Fibroblast of skin of scalp (primary cell): ENCODE measurements around the gene VBP1. TPM values are rescaled to one million over a fixed set of nuclear protein-coding genes. Genes with fewer than 3 reads are reported as not detected.
"Not testable (repeated sequence)": the region's sequence is repeated elsewhere in the genome, so short reads cannot be mapped to it uniquely, and the experiment has no call there.

Experiments used
- DNase-seq: peaks from one replicate; pipeline ENCODE4 v3.0.0-alpha.2; 2013
- polyA plus RNA-seq, 2 experiments: library from polyadenylated mRNA; unstranded; fragments of 120-200 nt; gene quantifications; one replicate each; pipeline ENCODE4 v1.2.1, GENCODE V29; 2013; ENCODE audit not compliant: insufficient read length in 2 of 2

Gene VBP1
- polyA plus RNA-seq (2013, experiment 1 of 2; ENCODE audit: insufficient read length) = 59.3 TPM
- polyA plus RNA-seq (2013, experiment 2 of 2; ENCODE audit: insufficient read length) = 64.8 TPM

GRCh38 chrX:155216179-155216939 is at the start of gene VBP1:
Gene VBP1 (plus strand): TSS chrX:155216460. CDS start chrX:155216483, 23 bp downstream.
- peak; percentile 96 for DNase-seq

- no peak for DNase-seq
Measured at GRCh38 chrX:155169881-155170280, 46.4 kb upstream of the VBP1 start.

GRCh38 chrX:155179346-155179997 is 36.8 kb upstream of the VBP1 start:
- DNase-seq = no peak

- DNase-seq = no peak
Measured at GRCh38 chrX:155188786-155189185, 27.5 kb upstream of the VBP1 start.

- no peak for DNase-seq
Measured at GRCh38 chrX:155211208-155211607, 5.1 kb upstream of the VBP1 start.

GRCh38 chrX:155213731-155214130 is 2.5 kb upstream of the VBP1 start:
- DNase-seq = no peak

- DNase-seq = no peak
Measured at GRCh38 chrX:155215443-155216178, 649 bp upstream of the VBP1 start.

GRCh38 chrX:155216940-155217440 is 730 bp downstream of the VBP1 start:
- DNase-seq = no peak

GRCh38 chrX:155218777-155219176 is 2.5 kb downstream of the VBP1 start:
- no peak for DNase-seq

GRCh38 chrX:155221351-155221750 is 5.1 kb downstream of the VBP1 start:
- DNase-seq = no peak

GRCh38 chrX:155223746-155224145 is 7.5 kb downstream of the VBP1 start:
- DNase-seq = not testable (repeated sequence)

- no peak for DNase-seq
Measured at GRCh38 chrX:155225774-155226173, 9.5 kb downstream of the VBP1 start.

GRCh38 chrX:155231163-155231562 is 14.9 kb downstream of the VBP1 start:
- DNase-seq = no peak

- no peak for DNase-seq
Measured at GRCh38 chrX:155235891-155236290, 19.6 kb downstream of the VBP1 start.

- DNase-seq = no peak
Measured at GRCh38 chrX:155237719-155238118, 21.5 kb downstream of the VBP1 start.

GRCh38 chrX:155242300-155242699 is 26.0 kb downstream of the VBP1 start:
- no peak for DNase-seq

GRCh38 chrX:155246748-155247147 is 30.5 kb downstream of the VBP1 start:
- no peak for DNase-seq

- DNase-seq = no peak
Measured at GRCh38 chrX:155247497-155247896, 31.2 kb downstream of the VBP1 start.

GRCh38 chrX:155251391-155251790 is 35.1 kb downstream of the VBP1 start:
- no peak for DNase-seq

- no peak for DNase-seq
Measured at GRCh38 chrX:155259752-155260151, 43.5 kb downstream of the VBP1 start.

GRCh38 chrX:155262970-155263754 is 46.9 kb downstream of the VBP1 start:
- DNase-seq = no peak
